GM18858 (cell line): ENCODE data around the gene PRKN.
A peak's percentile ranks its signal among the peaks of the same experiment; 100 is the strongest.

Experiments
- ATAC-seq: cut with Tn5 transposase; IDR thresholded peaks from one replicate; pipeline ENCODE4 v1.9.1; 2021; ENCODE audit not compliant: unreplicated experiment

PRKN gene

DNA sequence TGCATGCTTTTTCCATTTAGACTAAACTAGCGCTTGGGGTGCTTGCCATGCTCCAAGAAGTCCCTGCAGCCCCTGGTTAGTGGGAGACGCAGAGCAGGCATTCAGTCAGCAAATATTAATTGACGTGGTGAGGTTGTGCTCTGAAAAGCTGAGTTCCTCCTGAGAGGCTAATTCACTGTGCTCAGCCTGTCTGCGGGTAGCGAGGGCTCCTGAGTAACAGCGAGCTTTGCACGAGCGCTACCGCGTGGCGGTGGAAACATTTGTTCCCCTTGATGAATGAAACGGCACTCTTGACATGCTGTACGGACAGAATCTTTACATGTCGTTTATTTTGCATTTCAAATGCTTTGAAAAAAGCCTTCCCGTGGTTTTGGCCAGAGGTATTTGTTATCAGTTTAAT, 1283.1 kb downstream of the PRKN start:
- no peak for ATAC-seq

DNA sequence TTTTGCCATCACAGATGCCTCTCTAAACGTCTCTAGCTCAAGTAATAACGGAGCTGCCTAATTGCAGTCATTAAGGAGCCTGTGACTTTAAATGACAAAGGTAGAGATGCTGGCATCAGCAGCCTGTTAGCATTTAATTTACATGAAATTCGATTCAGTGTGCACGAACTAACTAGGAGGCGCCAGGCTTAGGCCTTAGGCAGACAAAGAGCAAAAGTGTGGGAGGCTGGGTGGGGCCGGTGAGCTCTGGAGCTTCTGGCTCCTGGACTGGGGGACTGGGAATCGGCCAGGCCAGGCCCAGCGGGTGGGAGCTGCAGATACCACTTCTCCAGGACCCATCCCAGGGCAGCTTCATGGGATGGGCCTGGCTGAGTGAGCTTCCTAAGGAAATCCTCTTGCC, 1283.7 kb downstream of the PRKN start:
- no peak for ATAC-seq

DNA sequence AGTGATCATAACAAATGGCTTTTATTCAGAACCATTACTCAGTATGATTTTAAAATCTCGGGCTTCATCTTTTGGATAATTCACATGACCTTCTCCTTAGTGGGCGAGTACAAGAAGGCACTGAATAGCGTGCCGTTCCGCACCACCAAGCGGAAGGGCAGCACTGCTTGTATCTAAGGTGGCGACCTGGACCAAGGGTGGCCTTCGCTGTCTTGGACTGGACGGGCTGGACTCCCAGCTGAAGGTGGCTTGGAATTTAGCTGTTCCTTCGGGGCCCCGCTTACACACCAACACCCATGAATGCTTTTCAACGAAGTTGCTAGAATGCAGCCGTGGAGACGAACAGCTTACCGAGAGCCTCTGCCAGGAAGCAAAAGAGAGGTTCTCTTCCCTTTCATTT, 1285.1 kb downstream of the PRKN start:
- no peak for ATAC-seq

DNA sequence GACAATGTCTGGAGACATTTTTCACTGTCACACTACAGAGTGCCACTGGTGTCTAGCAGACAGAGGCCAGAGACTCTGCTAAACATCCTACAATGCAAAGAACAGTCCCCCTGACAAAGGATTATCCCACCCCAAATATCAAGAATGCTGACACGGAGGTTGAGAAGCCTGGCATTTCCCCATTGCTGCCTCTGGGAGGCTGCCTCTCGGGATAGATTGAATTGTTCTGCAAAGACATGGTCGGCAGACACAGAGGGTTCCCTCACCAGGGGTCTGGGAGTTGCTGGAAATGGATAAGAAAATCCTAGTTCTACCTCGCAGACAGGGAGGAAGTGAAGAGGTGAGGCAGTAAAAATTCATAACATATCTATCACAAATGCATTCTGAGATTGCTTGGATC, 1287.3 kb downstream of the PRKN start:
- no peak for ATAC-seq

DNA sequence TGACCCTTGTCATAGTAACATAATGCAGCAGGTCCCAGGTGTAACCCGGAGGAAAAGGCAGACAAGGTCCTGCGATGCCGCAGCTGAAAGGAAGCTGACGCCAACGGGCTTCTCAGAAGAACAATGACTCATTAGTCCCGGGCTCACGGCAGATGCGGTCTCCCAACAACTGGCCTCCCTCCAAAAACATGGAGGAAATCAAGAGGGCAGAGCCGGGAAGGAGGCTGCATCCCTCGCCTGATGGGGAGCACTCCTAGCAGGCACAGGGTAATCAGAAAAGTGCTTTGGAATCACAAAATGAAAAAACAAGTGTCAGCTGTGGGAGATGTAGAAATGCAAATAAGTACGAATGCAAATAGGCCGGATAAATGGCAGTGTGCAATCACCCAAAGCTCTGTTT, 1288.5 kb downstream of the PRKN start:
- no peak for ATAC-seq

DNA sequence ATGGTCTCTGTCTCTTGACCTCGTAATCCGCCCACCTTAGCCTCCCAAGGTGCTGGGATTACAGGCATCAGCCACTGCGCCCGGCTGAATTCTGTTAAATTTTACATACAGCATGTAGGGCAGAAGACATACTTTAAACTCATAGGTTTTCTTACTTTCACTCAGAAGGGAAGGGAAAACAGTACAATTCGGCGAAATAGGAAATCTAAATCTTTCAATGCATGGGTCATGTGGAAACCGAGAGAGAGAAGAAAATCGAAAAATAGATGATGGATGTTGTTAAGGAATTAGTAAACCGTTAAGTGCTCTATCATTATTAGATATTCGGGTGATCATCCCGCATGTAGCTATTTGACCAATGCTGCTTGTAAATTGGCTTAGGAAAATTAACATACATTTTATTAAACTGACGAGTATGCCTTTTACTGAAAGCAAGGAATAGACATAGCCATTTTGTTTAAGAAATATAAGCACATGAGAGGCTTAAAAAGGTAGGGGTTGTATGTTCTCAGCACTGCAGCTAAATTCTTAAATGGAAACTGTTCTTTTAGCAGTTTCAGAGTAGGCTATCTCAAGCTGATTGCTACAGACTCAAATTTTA, 1289.0 kb downstream of the PRKN start:
- no peak for ATAC-seq

DNA sequence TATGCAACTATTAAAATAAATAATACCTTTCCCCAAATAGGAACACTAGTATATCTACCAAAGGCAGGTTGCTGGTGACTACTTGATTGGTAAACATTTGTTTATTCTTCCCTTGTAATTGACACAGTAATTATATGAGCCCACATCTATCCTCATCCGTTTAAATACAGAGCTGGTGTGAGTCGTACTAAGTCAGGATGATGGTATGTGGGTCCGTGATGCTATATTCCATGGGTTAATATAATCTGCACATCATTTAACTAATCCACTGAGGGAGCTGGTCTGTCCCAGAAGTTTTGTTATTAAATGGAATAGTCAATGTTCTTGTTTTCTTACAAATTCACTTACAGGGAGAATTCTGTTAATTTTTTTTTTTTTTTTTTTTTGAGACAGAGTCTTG, 1289.7 kb downstream of the PRKN start:
- no peak for ATAC-seq

DNA sequence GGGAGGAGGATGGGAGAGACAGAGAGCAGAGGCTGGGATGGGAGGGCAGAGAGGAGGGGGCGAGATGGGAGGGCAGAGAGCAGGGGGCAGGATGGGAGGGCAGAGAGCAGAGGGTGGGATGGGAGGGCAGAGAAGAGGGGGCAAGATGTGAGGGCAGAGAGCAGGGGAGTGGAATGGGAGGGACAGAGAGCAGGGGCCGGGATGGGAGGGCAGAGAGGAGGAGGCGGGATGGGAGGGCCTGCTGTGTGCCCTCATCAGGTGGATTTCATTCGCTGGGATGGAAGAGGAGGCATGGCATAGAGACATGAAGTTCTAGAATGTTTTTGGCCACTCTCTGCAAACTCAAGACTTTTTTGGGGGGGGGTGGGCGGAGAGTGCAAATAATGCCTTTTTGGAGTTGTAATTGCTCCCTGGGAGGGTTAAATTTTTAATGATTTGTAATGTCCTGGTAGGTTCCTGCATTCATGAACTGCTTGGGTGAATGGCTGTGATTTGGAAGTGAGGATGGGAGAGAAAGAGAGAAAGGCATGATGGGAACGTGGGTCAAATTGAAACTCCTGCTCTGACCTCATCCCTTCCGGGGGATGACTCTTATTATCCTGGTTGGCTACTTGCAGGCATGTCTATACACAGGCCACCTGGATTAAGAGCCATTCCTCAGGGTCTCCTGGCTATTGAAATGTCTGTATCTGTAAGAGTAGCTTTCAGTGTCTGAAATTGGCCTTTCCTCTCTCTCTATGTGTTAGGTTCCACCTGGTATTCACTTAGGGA, 1291.3 kb downstream of the PRKN start:
- ATAC-seq = no peak

DNA sequence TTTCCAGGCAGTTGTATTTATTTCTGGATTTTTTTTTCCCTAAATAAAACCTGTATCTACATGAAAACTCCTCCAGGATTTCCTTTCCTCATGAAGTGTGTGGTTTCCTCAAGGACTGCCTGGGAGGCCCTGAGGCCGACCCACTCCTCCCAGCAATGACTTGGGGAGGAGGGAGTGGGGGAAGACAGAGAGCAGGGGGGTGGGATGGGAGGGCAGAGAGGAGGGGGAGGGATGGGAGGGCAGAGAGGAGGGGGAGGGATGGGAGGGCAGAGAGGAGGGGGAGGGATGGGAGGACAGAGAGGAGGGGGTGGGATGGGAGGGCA, 1291.9 kb downstream of the PRKN start:
- no peak for ATAC-seq

DNA sequence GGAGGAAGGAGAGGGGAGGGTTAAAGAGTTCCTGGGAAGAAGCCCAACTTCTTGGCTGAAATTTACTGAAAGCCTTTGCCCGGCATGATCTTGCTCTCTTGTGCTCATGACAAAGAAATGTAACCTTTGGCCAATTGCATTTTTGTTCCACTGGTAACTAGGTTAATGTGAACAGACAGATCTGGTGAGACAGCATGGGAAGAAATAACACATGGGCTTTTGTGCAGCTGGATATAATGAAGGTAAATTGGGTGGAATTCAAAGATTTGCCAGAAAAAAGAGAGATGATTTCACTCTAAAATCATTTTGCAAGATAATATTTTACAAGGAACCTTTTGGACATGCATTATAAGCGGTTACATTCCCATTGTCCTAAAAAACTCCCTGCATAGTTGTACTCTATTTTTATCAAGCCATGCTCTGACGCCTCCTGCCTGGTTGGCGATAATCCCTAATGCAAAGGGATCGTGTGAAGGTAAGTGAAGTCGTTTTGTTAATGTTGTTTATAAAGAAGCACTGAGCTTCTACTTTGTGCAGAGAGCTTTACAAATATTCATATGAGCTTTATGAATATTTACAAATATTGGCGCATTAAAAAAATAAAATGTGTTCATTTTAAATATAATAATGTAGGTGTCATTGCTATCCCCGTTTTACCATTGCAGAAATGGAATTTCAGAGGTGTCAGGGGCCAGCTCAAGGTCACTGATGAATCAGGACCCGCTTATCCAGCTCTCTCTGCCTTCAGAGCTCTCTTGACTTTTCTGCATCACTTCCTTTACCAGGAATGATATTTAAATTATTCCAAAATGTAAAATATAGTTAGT, 1292.4 kb downstream of the PRKN start:
- ATAC-seq = no peak

DNA sequence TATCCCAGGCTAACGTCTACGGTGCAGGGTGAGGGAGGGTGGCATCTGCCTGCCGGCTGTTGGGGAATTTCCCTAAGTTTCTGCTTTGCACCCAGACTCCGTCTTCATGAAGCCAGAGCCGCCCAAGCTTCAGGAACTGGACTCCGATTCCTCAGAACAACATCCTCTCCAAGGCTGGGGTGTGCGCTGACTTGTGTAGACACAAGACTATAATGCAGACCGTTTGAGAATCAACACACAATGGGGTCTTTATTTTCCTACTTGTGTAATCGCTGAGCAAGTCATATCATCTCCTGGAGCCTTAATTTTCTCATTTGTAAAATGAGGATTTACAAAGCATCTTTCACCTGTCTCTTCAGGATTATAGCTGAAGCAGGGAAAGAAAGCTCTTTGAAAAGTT, 1293.2 kb downstream of the PRKN start:
- ATAC-seq = no peak

DNA sequence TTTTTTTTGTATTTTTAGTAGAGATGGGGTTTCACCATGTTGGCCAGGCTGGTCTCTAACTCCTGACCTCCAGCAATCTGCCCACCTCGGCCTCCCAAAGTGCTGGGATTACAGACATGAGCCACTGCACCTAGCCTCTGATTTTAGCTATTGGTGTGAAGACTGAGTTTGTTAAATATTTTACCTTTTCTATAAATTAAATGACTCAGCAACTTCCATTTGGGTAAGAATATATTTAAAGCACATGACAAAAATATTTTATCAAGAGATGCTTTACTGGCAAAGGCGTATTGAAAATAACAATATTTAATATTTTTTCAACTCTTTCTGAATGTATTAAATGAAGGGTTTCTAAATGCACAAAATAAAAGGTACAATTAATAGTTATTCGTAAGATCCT, 1295.0 kb downstream of the PRKN start:
- ATAC-seq = no peak

DNA sequence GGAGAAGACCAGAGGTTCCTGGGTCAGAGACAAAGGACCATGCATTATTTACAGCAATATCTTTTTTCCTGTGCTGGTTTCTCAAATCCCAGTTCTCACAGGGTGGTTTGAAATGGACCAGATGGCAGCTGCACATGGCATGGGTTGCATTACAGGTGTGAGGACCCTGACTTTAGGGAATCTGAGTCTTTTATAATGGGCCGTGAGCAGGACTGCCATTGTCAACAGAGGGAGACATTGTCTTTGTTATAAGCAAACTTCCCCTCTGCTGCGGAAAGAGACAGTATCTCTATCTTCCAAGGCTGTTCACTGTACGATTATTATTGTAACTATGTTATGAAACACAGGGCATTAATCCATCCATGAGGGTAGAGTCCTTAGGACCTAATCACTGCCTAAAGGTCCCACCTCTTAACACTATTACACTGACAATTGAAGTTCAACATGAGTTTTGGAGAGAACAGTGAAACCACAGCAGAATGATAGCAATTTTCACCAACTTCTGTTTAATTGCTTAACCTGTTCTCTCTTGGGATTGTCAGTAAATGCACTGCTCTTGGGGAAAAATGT, 1297.6 kb downstream of the PRKN start:
- no peak for ATAC-seq

DNA sequence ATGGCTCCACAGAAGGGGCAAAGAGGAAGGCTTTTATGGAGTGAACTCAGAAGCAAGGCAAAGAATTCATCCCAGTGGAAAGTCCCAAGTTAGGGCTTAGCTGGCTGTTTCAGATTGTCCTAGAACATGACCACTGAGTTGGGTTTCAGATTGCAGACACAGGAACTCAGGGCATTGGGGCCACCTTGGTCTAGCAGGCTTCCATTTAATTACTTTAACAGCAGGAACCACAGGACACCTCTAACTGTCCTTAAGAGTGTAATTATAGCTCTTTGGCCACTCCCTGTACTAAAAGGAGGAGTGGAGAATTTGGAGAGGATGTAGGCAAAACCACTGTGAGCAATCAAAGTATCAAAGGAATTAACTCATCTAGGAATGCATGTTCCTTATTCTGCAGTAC, 1303.1 kb downstream of the PRKN start:
- no peak for ATAC-seq

DNA sequence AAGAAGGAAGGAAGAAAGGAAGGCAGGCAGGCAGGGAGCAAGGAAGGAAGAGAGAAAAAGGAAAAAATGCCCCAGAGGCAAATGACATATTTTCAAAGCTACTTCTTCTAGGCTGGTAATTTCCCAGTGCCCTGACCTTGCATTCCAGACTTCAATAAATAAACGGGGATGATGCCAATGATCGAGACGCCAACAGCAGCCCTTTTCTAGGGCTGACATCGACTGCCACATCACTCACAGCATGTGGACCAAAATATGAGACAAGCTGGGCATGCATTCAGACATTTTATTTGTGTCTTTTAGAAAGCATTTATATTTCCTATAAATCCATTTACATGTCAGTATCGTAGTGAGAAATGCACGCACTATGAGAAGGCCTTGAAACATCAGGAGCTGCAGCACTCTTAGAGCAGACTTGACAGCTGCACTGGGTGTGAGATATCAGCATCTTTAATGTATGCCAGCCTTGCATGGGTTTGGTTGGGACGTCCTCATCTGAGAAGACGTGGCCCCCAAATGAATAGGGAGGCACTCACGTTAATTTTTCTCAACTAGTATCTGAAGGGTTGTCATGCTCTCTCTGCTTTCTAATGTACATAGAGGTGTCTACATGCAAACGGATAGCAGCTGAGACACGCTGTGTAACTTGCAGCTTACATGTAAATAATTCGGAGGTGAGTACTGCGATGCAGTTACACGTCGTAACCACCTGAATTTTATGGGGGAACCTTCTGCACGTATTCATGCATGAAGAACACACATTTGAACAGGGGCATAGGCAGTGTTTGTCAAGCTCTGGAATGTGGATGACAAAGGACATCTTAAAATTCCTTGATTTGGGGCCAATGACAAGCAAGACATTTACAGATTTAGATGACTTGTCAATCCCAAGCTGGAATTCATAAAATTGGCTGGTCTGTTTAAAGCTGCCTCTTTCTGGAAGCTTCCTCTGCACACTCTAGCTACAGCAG, 1304.6 kb downstream of the PRKN start:
- ATAC-seq = no peak

DNA sequence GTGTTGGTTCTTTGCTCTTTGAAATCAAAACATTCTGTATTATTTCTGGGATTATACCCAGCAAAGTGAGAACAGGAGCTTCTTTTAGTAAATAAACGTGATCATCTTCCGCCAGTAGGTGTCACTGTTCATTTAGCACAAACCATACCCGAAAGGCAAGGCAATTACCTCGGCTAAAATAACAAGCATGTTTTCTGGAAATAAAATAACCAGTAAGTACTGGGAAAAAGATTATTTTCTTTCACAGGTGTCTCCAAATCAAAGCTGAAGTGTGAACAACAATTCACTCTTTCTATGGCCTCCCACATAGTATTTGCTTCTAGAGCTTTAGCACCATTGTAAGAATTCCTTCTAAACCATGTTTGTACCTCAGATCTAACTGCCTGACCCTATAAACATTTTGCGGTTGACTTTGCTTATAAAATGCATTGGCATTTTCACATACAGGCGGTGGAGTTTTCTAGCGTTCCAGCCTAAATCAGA, 1309.1 kb downstream of the PRKN start:
- ATAC-seq = peak; percentile 72

DNA sequence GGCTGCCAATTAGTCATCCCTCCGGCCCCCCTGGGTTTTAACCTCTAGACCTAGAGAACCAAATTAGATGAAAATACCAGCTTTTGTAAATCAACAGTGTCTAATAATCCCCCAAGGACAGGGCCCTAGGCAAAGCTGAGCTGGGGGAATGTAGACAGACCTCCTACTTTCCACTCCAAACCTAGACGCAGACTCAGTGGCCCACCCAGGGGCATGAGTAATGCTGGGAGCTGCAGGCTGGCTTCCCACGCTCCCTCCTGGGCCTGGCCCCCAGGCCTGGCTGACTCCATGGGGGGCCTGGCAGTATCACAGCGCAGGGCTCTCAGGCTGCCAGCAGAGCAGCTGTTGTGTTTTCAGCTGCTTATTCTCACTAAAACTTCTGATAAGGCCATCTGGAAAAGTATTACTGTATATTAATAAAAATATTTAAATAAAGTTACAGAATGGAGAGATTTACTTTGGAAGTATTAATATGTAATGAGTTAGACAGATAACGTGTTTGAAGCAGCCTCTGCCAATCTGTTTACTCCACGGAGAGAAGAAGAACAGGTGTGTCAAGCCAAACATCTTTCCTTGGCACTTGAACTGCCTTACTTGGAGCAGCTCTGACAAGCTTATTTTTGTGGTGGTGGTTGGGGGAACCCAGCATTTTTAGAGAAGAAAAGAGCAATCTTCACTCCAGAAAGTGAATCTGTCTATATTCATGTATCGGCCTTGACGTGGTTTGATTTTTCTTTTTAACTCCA, 1309.7 kb downstream of the PRKN start:
- ATAC-seq = no peak

DNA sequence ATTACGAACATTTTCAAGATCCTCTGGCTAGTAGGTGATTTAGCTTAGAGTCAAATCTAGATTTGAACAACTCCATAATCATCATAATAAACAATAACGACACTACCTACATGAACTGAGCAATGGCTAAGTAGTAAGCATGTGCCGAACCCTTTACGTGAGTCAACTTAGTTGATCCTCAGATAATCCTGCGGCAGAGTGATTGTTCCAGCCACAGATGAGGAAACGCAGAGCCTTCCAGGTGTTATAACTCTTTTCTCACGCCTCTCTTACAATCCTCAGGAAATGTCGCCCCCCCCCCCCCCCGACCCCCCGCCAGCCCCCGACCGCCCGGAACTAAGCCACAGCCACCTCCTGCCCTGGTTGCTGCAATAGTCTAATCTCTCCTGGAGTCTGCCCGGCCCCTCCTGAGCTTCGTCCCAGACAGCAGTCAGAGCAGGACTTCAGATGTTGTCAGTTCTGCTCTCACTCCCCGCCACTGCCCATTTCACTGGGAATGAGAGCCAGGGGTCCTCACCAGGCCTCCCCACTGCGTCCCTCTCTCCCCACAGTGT, 1312.2 kb downstream of the PRKN start:
- ATAC-seq = no peak

DNA sequence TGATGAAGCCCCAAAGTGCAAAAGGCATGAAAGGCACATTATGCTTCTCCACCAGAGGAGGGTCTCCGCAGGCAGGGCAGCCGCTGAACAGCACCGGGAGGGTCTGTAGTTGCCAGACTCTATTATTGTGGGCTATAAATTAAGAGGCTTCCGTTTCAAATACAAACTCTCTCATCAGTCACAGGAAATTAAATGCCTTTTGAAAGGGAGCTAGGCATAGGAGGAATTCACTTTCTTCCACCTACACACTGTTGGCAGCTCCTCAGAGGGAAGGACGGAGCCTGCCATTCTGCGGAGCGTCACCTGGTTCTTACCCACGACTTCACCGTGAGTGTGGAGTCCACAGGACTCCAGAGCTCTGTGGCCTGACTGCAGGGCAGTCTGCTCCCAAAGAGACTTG, 1312.9 kb downstream of the PRKN start:
- ATAC-seq = no peak

DNA sequence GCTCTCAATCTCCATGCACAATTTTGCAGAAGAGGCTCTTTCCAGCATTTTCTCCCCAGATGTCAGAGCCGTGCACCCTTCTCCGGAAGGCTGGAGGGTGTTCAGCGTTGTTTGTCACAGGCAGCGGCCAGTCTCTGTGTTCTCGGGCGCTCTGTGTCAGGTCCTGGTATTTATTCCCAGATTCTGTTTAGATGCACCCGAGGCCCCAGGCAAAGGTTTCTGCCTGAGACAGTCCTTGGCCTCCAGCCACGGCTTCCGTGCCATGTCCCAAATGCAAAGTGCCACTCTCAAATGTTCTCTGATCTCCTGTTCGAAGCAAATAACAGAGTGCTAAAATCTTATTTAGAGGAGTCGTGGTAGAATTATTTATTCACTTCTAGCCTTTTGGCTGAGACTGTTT, 1313.4 kb downstream of the PRKN start:
- no peak for ATAC-seq
